OCI-LY1 (cell line): ENCODE measurements around the gene BPIFB6.

Experiments
- CTCF ChIP-seq: fragments of 200-600 bp; sonication (generic), shearing (Covaris generic); IDR thresholded peaks from 2 replicates; pipeline ENCODE4 v1.5.1; 2017; ENCODE audit warnings: mild to moderate bottlenecking, antibody characterized with exemption, low read length, moderate library complexity, mixed read lengths
- EZH2 ChIP-seq: fragments of 200-600 bp; sonication (generic), shearing (Covaris generic); IDR thresholded peaks from 2 replicates; pipeline ENCODE4 v1.8.0; 2017; ENCODE audit warnings: borderline replicate concordance, mixed run types, mild to moderate bottlenecking, antibody characterized with exemption, low read length, moderate library complexity, mixed read lengths

GRCh38 chr20:33059136-33059535 lies 27.7 kb downstream of the BPIFB6 start:
- no peak for TF ChIP-seq CTCF
- TF ChIP-seq EZH2, result no peak
